Fibroblast of peridontal ligament (primary cell): ENCODE results near the gene MAP3K6.
A peak's percentile ranks its signal among the peaks of the same experiment; 100 is the strongest.

Source experiments
- DNase-seq: peaks from one replicate; pipeline ENCODE4 v3.0.0-alpha.2; 2010; ENCODE audit errors: extremely low read depth

Gene MAP3K6

GRCh38 chr1:27372808-27373690 lies 6.3 kb upstream of the MAP3K6 start:
- DNase-seq: no peak

GRCh38 chr1:27372022-27372807 lies 5.5 kb upstream of the MAP3K6 start:
- no peak for DNase-seq

DNA sequence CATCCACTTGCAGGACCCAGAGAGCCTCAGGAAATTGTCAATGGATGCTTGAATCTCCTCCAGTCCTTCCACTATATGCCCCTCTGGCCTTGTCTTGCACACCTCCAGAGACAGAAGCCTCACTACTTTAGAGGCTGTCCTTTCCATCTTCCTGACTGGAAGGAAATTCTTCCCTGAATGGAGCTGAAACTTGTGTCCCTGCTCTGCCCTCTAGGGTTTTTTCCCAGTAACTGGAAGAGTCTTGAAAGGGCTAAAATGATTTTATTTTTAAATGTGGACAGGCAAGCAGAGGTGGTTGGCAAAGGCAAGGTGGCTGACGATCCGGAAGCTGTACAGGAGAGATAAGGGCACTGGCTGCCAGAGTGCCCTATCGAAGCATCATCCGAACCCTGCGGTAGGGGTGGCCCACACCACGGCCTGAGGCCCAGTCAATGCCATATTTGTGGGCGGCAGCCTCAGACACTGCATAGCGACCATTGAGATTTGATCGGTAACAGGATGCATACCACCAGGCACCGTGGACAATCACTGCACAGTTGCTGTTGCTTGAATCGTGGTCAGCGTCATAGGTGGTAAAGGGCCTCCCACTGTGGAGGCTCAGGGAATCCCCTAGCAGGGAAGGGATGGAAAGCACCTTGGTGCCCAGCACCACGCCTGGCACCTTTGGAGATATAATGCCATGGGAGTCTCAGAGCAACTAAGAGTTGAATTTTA lies 2.3 kb upstream of the MAP3K6 start:
- DNase-seq: peak; percentile 57

DNA sequence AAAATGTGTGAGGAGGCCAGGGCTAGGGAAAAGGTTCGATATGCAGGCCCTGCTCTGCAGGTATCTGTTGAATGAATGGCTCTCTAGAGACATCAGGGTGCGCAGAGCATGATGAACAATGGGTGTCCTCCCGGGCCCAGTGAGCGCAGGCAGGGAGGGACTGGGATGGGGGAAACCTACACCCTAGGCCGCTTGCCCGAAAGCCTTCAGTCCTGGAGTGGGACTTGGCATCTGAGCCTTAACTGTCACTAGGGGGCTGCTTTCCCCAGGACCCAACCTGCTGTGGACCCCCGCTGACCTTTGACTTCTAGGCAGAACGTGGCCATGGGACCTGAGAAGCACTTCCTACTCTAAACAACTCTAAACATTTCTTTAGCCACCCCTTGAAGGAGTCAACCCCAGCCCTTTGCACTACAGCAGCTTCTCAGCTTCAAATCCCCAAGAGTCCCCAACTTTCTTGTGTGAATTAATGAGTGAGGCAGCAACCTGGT lies 444 bp upstream of the MAP3K6 start:
- DNase-seq: no peak

DNA sequence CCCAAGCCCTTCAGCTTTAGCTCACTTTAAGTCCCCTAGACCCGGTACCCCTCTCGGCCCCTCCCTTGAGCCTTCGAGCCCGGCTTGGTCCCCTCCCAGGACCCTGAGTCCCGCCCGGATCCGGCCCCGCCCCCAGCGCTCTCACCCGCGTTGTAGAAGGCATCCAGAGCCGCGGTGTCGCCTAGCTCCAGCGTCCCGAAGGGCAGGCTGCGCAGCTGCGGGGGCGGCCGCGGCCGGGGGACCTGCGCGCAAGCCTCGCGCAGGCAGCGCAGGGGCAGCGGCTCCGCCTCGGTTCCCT lies 699 bp downstream of the MAP3K6 start:
- no peak for DNase-seq

DNA sequence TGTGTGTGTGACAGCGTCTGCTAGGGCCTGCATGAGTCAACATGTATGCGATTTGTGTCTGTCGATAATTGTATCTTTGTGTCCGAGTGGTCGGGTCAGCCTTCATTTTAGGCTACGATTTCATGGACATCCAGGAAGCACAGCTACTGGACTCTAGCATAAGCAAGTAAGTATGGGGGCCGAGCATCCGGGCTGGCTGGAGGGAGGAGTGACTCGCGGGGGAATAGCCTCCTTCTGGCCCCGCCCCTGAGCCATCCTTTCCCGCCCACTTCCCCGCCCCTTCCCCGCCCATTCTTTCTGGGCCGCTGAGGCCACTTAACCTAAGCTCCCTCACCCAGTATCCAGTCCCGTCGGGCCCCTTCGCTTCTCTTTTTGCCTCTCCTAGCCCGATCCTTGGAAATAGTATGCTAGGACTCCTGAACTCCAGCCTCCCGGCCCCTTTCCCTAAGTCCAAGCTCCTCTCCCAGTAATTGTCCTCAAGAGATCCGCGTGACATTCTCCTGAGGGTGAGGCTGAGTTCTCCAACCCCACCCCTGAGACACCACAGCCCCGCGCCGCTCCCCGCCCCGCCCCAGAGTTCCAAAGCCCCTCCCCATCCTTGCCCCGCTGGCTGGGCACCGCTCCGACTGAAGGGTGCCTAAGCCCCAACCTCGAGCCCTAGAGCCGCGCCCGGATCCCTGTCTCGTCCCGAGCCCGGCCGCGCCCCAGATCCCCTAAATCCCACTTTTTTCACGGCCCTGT lies 1.2 kb downstream of the MAP3K6 start:
- peak; percentile 88 for DNase-seq

GRCh38 chr1:27364696-27365371 lies 1.9 kb downstream of the MAP3K6 start:
- no peak for DNase-seq

DNA sequence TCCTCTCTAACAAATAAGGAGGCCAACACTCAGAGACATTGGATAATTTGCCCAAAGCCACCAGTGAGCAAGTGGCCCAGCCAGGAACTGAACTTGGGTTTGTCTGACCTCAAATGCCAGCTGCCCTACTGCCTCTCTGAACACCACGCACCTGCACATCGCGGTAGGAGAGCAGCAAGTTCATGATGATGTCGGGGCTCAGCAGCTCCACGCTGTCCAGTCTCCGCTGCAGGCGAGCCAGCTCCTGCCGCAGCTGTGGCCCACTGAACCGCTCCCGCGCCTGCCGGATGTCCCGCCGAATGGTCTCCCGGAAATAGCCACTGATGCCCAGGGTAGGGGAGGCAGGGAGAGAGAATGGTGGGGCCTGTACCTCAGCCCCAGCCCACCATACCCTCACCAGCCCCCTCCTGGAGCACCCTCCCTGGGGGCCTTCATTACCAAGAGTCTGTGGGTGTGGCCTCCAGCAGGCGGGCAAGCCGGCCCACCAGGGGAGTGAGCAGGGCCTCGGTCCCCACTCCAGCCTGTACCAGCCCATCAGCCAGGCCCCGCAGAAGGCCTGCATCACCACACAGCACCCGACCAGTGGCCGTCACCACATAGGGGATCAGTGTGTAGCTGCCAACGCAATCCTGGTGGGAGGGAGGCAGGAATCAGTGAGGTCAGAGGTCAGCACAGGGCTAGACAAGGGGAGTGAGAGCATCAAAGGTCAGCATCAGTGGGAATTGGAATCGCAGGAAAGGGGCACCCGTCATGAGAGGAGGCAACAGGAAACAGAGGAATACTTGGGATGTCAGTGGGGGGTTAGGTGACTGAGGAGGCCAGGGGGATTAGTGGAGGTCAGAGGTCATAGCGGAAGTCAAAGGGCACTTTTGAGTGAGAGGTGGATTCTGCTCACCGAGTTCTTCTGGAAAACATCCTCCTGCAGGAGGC lies 2.7 kb downstream of the MAP3K6 start:
- no peak for DNase-seq

DNA sequence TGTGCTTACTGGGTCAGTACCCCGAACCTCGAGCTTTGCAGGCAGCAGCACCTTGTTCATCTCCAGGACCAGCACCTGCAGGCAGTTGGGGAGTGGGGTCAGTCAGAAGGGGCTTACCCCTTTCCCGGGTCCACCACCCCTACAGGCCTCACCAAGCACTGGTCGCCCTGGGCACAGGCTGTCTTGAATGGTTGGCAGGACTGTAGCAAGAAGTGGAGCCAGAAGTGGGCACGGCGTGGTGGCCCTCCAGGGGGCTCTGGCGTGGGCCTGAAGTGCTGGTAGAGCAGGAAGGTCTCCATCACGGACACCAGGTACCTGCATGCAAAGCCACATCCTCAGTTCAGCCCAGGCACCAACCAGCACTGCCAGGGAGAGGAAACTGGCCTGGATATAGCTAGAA lies 5.2 kb downstream of the MAP3K6 start:
- DNase-seq: no peak

DNA sequence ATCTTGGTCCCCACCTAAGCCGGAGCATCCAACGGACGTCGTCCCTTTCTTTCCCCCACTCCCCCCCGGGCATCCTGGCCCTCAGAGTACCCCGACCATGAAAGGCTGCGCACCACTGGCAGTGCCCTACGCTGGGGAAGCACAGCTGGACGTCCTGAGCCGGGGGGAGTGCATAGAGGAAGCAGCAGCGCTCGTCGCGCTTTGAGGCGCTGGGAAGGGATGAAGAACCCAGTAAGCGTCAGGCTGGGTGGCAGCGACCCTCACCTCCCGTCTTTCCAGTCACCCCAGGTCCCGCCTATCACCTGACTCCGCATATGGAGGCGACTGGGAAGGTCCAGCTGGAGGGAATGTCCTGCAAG lies 5.7 kb downstream of the MAP3K6 start:
- DNase-seq: no peak

DNA sequence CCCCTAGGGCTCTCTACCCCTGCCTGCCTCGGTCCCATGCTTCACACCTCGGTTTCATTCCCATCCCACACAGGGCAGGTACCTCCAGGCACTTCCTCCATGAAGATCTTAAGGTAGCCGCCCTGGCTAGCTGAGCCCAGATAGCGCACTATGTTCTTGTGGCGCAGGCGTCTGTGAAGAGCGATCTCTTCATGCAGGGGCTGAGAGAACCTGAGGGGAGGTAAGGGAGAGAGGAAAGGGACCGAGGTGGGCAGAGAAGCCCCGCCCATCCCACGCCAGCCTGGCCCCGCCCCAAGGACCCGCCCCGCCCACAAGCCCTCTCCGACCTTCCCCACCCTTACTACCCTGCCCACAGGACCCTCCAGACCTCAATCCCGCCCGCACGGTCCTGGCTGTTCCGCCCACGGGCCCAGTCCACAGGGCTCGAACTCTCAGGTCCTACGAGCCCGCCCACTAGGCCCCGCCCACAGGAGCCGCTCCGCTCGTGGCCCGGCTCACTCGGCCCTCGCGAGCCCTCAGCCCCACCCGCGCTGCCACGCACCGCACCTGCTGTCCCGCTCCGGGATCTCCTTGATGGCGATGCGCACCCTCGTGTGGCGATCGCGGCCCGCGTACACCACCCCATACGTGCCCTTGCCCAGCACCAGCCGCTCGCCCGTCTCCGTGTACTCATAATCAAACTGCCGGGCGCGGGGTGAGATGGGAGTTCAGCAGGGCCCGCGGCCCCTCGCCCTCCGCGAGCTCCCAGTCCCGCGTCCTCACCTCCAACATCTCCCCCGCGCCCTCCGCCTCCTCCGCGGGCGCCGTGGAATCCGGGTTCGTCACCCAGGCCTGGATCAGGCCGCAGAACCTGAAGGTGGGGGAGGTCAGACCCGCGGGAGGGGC lies 6.4 kb downstream of the MAP3K6 start:
- no peak for DNase-seq

GRCh38 chr1:27359822-27360158 lies 7.0 kb downstream of the MAP3K6 start:
- no peak for DNase-seq

- no peak for DNase-seq
Observed at GRCh38 chr1:27358928-27359313, 7.8 kb downstream of the MAP3K6 start.

- no peak for DNase-seq
Observed at GRCh38 chr1:27358038-27358927, 8.5 kb downstream of the MAP3K6 start.

DNA sequence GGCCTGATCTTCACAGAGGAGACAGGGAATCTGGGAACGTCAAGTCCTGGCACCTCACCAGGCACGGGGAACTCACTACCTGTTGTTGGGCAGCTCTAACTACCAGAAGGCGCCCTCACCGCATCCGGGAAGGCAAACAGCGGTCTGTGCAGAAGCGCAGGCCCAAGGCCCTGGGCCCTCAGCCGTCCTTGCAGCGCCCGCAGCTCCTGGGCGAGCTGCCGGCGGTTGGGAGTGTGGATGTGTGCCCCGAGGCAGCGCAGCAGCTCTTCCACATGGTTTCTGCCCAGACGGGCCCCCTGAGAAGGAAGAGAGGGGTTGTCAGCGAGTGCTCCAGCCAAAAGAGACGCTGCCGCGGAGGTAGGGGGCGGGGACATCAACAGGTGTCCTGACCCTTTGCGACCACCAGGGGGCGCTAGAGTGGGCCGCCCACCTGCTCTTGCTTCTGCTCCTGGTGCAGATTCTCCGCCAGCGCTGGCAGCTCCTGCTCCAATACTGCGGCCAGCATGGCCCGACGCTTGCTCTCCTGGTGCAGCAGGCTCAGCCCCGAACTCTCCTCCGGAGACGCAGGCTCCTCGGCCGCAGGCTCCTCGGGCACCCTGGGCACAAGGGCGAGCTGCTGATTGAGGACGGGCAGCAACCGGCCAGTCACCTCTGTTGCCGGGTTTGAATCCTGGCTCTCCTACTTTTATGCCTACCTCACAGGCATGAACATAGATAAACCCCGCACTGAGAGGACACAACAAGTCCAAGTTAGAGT lies 9.3 kb downstream of the MAP3K6 start:
- DNase-seq: peak; percentile 31

- no peak for DNase-seq
Observed at GRCh38 chr1:27356619-27357280, 10.0 kb downstream of the MAP3K6 start.

GRCh38 chr1:27356277-27356618 lies 10.5 kb downstream of the MAP3K6 start:
- DNase-seq: no peak
